SK-N-SH (cell line): Measurements from ENCODE around the gene SAMD4A. TPM values are rescaled to one million over a fixed set of nuclear protein-coding genes. Genes with fewer than 3 reads are reported as not detected.

Experiments
- CTCF ChIA-PET: fragments of 300-600, 350-600 bp; formaldehyde crosslinking; extraction: SDS; loops from one replicate; lab custom pipeline; 2021; lab: Yijun Ruan, JAX
- POLR2A ChIA-PET: fragments of 350-600 bp; sonication (Branson Sonifier 250); formaldehyde crosslinking; extraction: SDS; loops from one replicate; lab custom pipeline; 2020; ENCODE audit warnings: antibody characterized with exemption, inconsistent platforms; lab: Yijun Ruan, JAX
- DNase-seq: peaks from one replicate; pipeline ENCODE4 v3.0.0; 2012
- H2AFZ ChIP-seq: fragments of 200-600 bp; sonication (generic); 2 replicates; pipeline ENCODE4 v1.8.1; 2016; ENCODE audit warnings: antibody characterized with exemption, mild to moderate bottlenecking, low read depth
- H3F3A ChIP-seq: fragments of 200-600 bp; sonication (generic); replicated peaks from 2 replicates; pipeline ENCODE3; 2016; ENCODE audit warnings: antibody characterized with exemption, mild to moderate bottlenecking; ENCODE audit not compliant: insufficient read depth
- H3K27ac ChIP-seq, 2 experiments: fragments of 200-500 bp in 1 of 2; fragments of 200-600 bp in 1 of 2; sonication (Bioruptor generic) in 1 of 2; sonication (generic), shearing (Covaris generic) in 1 of 2; 2 replicates each; pipeline versions ENCODE4 v1.5.1 to v1.6.1; 2014 to 2016; ENCODE audit warnings: low read depth in 2 of 2, inconsistent platforms in 1 of 2, low read length in 1 of 2, mild to moderate bottlenecking in 1 of 2, mixed read lengths in 1 of 2
- H3K27me3 ChIP-seq: fragments of 200-600 bp; sonication (generic), shearing (Covaris generic); 2 replicates; pipeline ENCODE4 v1.6.1; 2016; ENCODE audit warnings: mixed run types; ENCODE audit not compliant: insufficient read depth
- H3K36me3 ChIP-seq, 2 experiments: fragments of 200-500 bp in 1 of 2; fragments of 200-600 bp in 1 of 2; sonication (Bioruptor generic) in 1 of 2; sonication (generic) in 1 of 2; replicated peaks in 1 of 2; 2 replicates each; pipeline versions ENCODE3 to v1.5.1; 2014 to 2016; ENCODE audit warnings: low read length in 1 of 2, mild to moderate bottlenecking in 1 of 2; ENCODE audit not compliant: insufficient read depth in 2 of 2, control insufficient read depth in 1 of 2
- H3K4me1 ChIP-seq, 2 experiments: fragments of 200-500 bp in 1 of 2; fragments of 200-600 bp in 1 of 2; sonication (Bioruptor generic) in 1 of 2; sonication (generic), shearing (Covaris generic) in 1 of 2; 2 replicates each; pipeline versions ENCODE4 v1.5.1 to v1.6.1; 2014 to 2016; ENCODE audit warnings: low read depth in 1 of 2, low read length in 1 of 2, mixed run types in 1 of 2; ENCODE audit not compliant: insufficient read depth in 2 of 2, control insufficient read depth in 1 of 2
- H3K4me2 ChIP-seq: fragments of 200-600 bp; sonication (generic), shearing (Covaris generic); 2 replicates; pipeline ENCODE4 v1.6.1; 2017; ENCODE audit warnings: mixed run types
- H3K4me3 ChIP-seq, 2 experiments: fragments of 200-500 bp in 1 of 2; fragments of 200-600 bp in 1 of 2; sonication (Bioruptor generic) in 1 of 2; sonication (generic), shearing (Covaris generic) in 1 of 2; 2 replicates each; pipeline versions ENCODE4 v1.5.1 to v1.8.1; 2014 to 2016; ENCODE audit warnings: low read depth in 2 of 2, inconsistent platforms in 1 of 2, low read length in 1 of 2, mild to moderate bottlenecking in 1 of 2, mixed read lengths in 1 of 2, moderate library complexity in 1 of 2
- H3K79me2 ChIP-seq: fragments of 200-600 bp; sonication (generic); 2 replicates; pipeline ENCODE4 v1.8.1; 2017; ENCODE audit warnings: mild to moderate bottlenecking; ENCODE audit not compliant: insufficient read depth
- H3K9ac ChIP-seq: fragments of 200-600 bp; sonication (generic); 2 replicates; pipeline ENCODE4 v1.6.1; 2017; ENCODE audit warnings: mixed run types
- H3K9me2 ChIP-seq: fragments of 200-600 bp; sonication (generic); 2 replicates; pipeline ENCODE4 v1.6.1; 2017; ENCODE audit warnings: mixed run types
- H3K9me3 ChIP-seq: fragments of 200-600 bp; sonication (generic); 2 replicates; pipeline ENCODE4 v1.6.1; 2017; ENCODE audit warnings: mixed run types, mild to moderate bottlenecking, moderate library complexity
- H4K20me1 ChIP-seq: fragments of 200-600 bp; sonication (generic); 2 replicates; pipeline ENCODE4 v1.6.1; 2017; ENCODE audit warnings: mild to moderate bottlenecking, mixed run types; ENCODE audit not compliant: insufficient read depth
- ELF1 ChIP-seq: IDR thresholded peaks from 2 replicates; pipeline ENCODE4 v1.4.0; 2012
- EZH2phosphoT487 ChIP-seq: fragments of 200-600 bp; sonication (generic); IDR thresholded peaks from 2 replicates; pipeline ENCODE4 v1.6.1; 2017; ENCODE audit warnings: low read depth, mixed run types, mild to moderate bottlenecking, antibody characterized with exemption, moderate library complexity, borderline replicate concordance
- FOXJ3 ChIP-seq: sonication (generic); formaldehyde crosslinking; IDR thresholded peaks from 2 replicates; pipeline ENCODE4 v1.5.1; 2020; ENCODE audit warnings: mild to moderate bottlenecking, missing genetic modification reagents
- FOXM1 ChIP-seq: IDR thresholded peaks from 2 replicates; pipeline ENCODE4 v1.4.0; 2012; ENCODE audit warnings: low read depth, mild to moderate bottlenecking
- GABPA ChIP-seq: IDR thresholded peaks from 2 replicates; pipeline ENCODE4 v1.4.0; 2012; ENCODE audit warnings: low read depth, mild to moderate bottlenecking
- GATA2 ChIP-seq: sonication (generic); formaldehyde crosslinking; IDR thresholded peaks from 2 replicates; pipeline ENCODE4 v1.5.0; 2020; ENCODE audit warnings: mild to moderate bottlenecking, missing genetic modification reagents
- JUND ChIP-seq: IDR thresholded peaks from 2 replicates; pipeline ENCODE4 v1.4.0; 2012
- MEF2A ChIP-seq: IDR thresholded peaks from 2 replicates; pipeline ENCODE4 v1.4.0; 2012; ENCODE audit warnings: low read depth, borderline replicate concordance
- NFIC ChIP-seq: IDR thresholded peaks from 2 replicates; pipeline ENCODE4 v1.4.0; 2012; ENCODE audit warnings: borderline replicate concordance
- RFX5 ChIP-seq: IDR thresholded peaks from 2 replicates; pipeline ENCODE4 v1.6.1; 2012; ENCODE audit warnings: mild to moderate bottlenecking, improper control_type of control experiment, low read length
- SIN3A ChIP-seq: IDR thresholded peaks from 2 replicates; pipeline ENCODE4 v1.6.1; 2012; ENCODE audit warnings: low read depth, mild to moderate bottlenecking, low read length, moderate library complexity, borderline replicate concordance
- SMC3 ChIP-seq: IDR thresholded peaks from 2 replicates; pipeline ENCODE4 v1.6.1; 2012; ENCODE audit warnings: low read depth, low read length, improper control_type of control experiment
- TAF1 ChIP-seq: IDR thresholded peaks from 2 replicates; pipeline ENCODE4 v1.6.1; 2012; ENCODE audit warnings: low read depth, mild to moderate bottlenecking, low read length, moderate library complexity, borderline replicate concordance
- TCF12 ChIP-seq: IDR thresholded peaks from 2 replicates; pipeline ENCODE4 v1.4.0; 2012
- YY1 ChIP-seq: IDR thresholded peaks from 2 replicates; pipeline ENCODE4 v1.4.0; 2012; ENCODE audit warnings: low read depth, mild to moderate bottlenecking
- WGBS: methylation state at CpG from one replicate; pipeline ENCODE4 v1.1.6; 2017; ENCODE audit warnings: low lambda C conversion rate; 5-methylcytosine and 5-hydroxymethylcytosine counted together
- polyA plus RNA-seq, 3 experiments: library from polyadenylated mRNA; depleted of rRNA; stranded (reverse); fragments of >200 nt; gene quantifications; 2 replicates each; pipeline ENCODE4 v1.2.3, GENCODE V29; 2012
- TF ChIP-seq, protein P1 (sequence below): fragments of 150-350 bp; IDR thresholded peaks from 2 replicates; pipeline ENCODE4 v1.6.1; 2016; ENCODE audit warnings: mild to moderate bottlenecking, low read depth, low read length
- TF ChIP-seq, protein P2 (sequence below): IDR thresholded peaks from 2 replicates; pipeline ENCODE4 v1.4.0; 2012; ENCODE audit warnings: low read depth, borderline replicate concordance
- TF ChIP-seq, protein P3 (sequence below): IDR thresholded peaks from 2 replicates; pipeline ENCODE4; 2012
- TF ChIP-seq, protein P4 (sequence below): IDR thresholded peaks from 2 replicates; pipeline ENCODE4 v1.4.0; 2012; ENCODE audit warnings: low read depth
- TF ChIP-seq, protein P5 (sequence below): fragments of 150-350 bp; IDR thresholded peaks from 2 replicates; pipeline ENCODE4 v1.6.1; 2017; ENCODE audit warnings: antibody characterized with exemption, low read length, low read depth, borderline replicate concordance

The SAMD4A gene
- polyA plus RNA-seq, 1 of the 3 experiments (the other 2 are of a cell fraction), result 5.0 TPM

DNA sequence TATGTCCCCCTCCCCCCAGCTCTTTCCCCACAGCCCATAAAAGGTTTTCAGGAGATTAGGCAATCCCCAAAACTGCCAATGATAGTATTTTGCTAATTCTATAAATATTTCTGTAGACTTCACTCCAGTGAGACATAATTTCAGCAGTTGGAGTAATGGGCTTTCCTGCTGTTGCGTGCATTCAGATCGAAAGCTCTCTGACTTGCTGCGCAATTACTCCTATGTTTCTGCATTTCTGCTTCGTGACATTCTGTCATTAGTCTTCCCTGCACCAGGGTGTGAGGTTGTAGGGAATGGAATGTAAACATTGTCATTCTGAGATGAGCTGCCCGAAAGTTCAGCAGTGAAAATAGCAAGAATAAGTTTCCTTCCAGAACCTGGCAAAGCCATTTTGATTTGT is 58.2 kb downstream of the SAMD4A start:
- H3K9ac ChIP-seq, result no peak overlapping the region
- DNase-seq, result no peak
- no peaks in the 10 kb centered on the region for H3K9me3 ChIP-seq
- no peak for TF ChIP-seq MEF2A
- TF ChIP-seq, protein P1, sequence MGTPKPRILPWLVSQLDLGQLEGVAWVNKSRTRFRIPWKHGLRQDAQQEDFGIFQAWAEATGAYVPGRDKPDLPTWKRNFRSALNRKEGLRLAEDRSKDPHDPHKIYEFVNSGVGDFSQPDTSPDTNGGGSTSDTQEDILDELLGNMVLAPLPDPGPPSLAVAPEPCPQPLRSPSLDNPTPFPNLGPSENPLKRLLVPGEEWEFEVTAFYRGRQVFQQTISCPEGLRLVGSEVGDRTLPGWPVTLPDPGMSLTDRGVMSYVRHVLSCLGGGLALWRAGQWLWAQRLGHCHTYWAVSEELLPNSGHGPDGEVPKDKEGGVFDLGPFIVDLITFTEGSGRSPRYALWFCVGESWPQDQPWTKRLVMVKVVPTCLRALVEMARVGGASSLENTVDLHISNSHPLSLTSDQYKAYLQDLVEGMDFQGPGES, result no peak
- no peak for TF ChIP-seq JUND
- TF ChIP-seq TAF1, result no peak
- TF ChIP-seq, protein P2, sequence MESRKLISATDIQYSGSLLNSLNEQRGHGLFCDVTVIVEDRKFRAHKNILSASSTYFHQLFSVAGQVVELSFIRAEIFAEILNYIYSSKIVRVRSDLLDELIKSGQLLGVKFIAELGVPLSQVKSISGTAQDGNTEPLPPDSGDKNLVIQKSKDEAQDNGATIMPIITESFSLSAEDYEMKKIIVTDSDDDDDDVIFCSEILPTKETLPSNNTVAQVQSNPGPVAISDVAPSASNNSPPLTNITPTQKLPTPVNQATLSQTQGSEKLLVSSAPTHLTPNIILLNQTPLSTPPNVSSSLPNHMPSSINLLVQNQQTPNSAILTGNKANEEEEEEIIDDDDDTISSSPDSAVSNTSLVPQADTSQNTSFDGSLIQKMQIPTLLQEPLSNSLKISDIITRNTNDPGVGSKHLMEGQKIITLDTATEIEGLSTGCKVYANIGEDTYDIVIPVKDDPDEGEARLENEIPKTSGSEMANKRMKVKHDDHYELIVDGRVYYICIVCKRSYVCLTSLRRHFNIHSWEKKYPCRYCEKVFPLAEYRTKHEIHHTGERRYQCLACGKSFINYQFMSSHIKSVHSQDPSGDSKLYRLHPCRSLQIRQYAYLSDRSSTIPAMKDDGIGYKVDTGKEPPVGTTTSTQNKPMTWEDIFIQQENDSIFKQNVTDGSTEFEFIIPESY, result no peak
- no peak for TF ChIP-seq ELF1
- TF ChIP-seq EZH2phosphoT487, result no peak
- TF ChIP-seq, protein P3, sequence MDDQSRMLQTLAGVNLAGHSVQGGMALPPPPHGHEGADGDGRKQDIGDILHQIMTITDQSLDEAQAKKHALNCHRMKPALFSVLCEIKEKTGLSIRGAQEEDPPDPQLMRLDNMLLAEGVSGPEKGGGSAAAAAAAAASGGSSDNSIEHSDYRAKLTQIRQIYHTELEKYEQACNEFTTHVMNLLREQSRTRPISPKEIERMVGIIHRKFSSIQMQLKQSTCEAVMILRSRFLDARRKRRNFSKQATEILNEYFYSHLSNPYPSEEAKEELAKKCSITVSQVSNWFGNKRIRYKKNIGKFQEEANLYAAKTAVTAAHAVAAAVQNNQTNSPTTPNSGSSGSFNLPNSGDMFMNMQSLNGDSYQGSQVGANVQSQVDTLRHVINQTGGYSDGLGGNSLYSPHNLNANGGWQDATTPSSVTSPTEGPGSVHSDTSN, result no peak
- no peak for TF ChIP-seq SMC3
- TF ChIP-seq YY1, result no peak
- no peak for TF ChIP-seq NFIC
- TF ChIP-seq TCF12, result no peak
- no peak for TF ChIP-seq SIN3A
- no peak for TF ChIP-seq FOXJ3
- no peak for TF ChIP-seq GATA2 (CRISPR knock-in tag)
- TF ChIP-seq, protein P4, sequence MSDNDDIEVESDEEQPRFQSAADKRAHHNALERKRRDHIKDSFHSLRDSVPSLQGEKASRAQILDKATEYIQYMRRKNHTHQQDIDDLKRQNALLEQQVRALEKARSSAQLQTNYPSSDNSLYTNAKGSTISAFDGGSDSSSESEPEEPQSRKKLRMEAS, result no peak
- TF ChIP-seq, protein P5, sequence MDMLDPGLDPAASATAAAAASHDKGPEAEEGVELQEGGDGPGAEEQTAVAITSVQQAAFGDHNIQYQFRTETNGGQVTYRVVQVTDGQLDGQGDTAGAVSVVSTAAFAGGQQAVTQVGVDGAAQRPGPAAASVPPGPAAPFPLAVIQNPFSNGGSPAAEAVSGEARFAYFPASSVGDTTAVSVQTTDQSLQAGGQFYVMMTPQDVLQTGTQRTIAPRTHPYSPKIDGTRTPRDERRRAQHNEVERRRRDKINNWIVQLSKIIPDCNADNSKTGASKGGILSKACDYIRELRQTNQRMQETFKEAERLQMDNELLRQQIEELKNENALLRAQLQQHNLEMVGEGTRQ, result no peak
- no peak for TF ChIP-seq RFX5
- no peak for TF ChIP-seq GABPA
- TF ChIP-seq FOXM1, result no peak
- H3K4me2 ChIP-seq, result no peak overlapping the region
- H3F3A ChIP-seq, result peaks cover 2% of the 10 kb centered on the region
- ChIA-PET CTCF (interaction anchor here (0.8 to 1.5 kb wide), 3 partner anchors 29 to 149 kb away, joined by 3 to 4 read pairs (median 3); no protein-coding TSS in a partner anchor), POLR2A (no interaction called here)
- H3K79me2 ChIP-seq, result peaks cover 98% of the 10 kb centered on the region
- H3K27ac ChIP-seq, result no peak overlapping the region
- H2AFZ ChIP-seq, result no peak overlapping the region
- peaks cover 13 to 33% of the 10 kb centered on the region in 2 experiments; a peak in 3 of 4 replicates for H3K4me1 ChIP-seq
- no peaks in the 10 kb centered on the region for H3K27me3 ChIP-seq
- H3K9me2 ChIP-seq, result no peaks in the 10 kb centered on the region
- H3K4me3 ChIP-seq, result no peak overlapping the region
- peaks cover 0 to 11% of the 10 kb centered on the region in 2 experiments for H3K36me3 ChIP-seq
- WGBS, result 88% methylated on average over 5 of the region's 5 CpGs
- H4K20me1 ChIP-seq, result peaks cover 62% of the 10 kb centered on the region
